HFF-Myc (cell line): ENCODE measurements around the gene TTLL11.
A peak's percentile ranks its signal among the peaks of the same experiment; 100 is the strongest.

Source experiments
- DNase-seq: peaks from one replicate; pipeline ENCODE4 v3.0.0-alpha.2; 2011; ENCODE audit warnings: low read depth; ENCODE audit errors: extremely low read depth
- H3K4me3 ChIP-seq: replicated peaks from 2 replicates; pipeline ENCODE4 v1.5.1; 2011; ENCODE audit warnings: low read depth, mild to moderate bottlenecking, control low read depth, low read length
- CTCF ChIP-seq: IDR thresholded peaks from 2 replicates; pipeline ENCODE4 v1.5.1; 2012; ENCODE audit warnings: mild to moderate bottlenecking, low read depth, low read length, control low read depth; ENCODE audit errors: missing control alignments

TTLL11 gene

GRCh38 chr9:121939643-121940042 lies 153.5 kb downstream of the TTLL11 start:
- no peak for DNase-seq
- no peak overlapping the region for H3K4me3 ChIP-seq
- TF ChIP-seq CTCF, result no peak

GRCh38 chr9:121938621-121939020 lies 154.5 kb downstream of the TTLL11 start:
- no peak for TF ChIP-seq CTCF
- DNase-seq, result no peak
- no peak overlapping the region for H3K4me3 ChIP-seq

GRCh38 chr9:121937240-121937639 lies 155.9 kb downstream of the TTLL11 start:
- TF ChIP-seq CTCF, result no peak
- DNase-seq, result no peak
- no peak overlapping the region for H3K4me3 ChIP-seq

GRCh38 chr9:121935739-121936138 lies 157.4 kb downstream of the TTLL11 start:
- H3K4me3 ChIP-seq, result no peak overlapping the region
- no peak for TF ChIP-seq CTCF
- no peak for DNase-seq

GRCh38 chr9:121930956-121931355 lies 162.2 kb downstream of the TTLL11 start:
- no peak overlapping the region for H3K4me3 ChIP-seq
- no peak for DNase-seq
- TF ChIP-seq CTCF, result no peak

GRCh38 chr9:121929893-121930875 lies 162.9 kb downstream of the TTLL11 start:
- no peak overlapping the region for H3K4me3 ChIP-seq
- no peak for DNase-seq
- TF ChIP-seq CTCF, result peak; percentile 23
